Measurements from ENCODE around the gene JMJD8.

GRCh38 chr16:729768-730665, 45.9 kb upstream of the JMJD8 start:
- TF ChIP-seq CTCF (IDR thresholded peaks at IDR 0.05) (no peak), POLR2A (IDR thresholded peaks at IDR 0.05) (no peak)

Data from lower leg skin (tissue), 3 donors.